D721Med (cell line): ENCODE measurements around the gene AUTS2.

ENCODE experiments used
- DNase-seq: peaks from one replicate; pipeline ENCODE4 v3.0.0; 2011; ENCODE audit warnings: low spot score; ENCODE audit not compliant: insufficient read length
- FAIRE-seq: peaks from 2 replicates; lab custom pipeline; 2011; peaks lifted over from hg19 to GRCh38; lab: Jason Lieb, UNC
- CTCF ChIP-seq: IDR thresholded peaks from 2 replicates; pipeline ENCODE4 v1.5.1; 2012; ENCODE audit warnings: mild to moderate bottlenecking, control low read depth; ENCODE audit not compliant: insufficient read depth; ENCODE audit errors: missing control alignments

AUTS2 gene

GRCh38 chr7:69911337-69911736 is 313.1 kb downstream of the AUTS2 start:
- DNase-seq: no peak
- FAIRE-seq: no peak
- TF ChIP-seq CTCF: no peak

- TF ChIP-seq CTCF: no peak
- no peak for DNase-seq
- FAIRE-seq: no peak
These were observed 313.9 kb downstream of the AUTS2 start for GRCh38 chr7:69912141-69912540.

GRCh38 chr7:69912846-69913245 is 314.6 kb downstream of the AUTS2 start:
- no peak for TF ChIP-seq CTCF
- DNase-seq: no peak
- no peak for FAIRE-seq

GRCh38 chr7:69919426-69920111 is 321.3 kb downstream of the AUTS2 start:
- no peak for TF ChIP-seq CTCF
- FAIRE-seq (no peak), DNase-seq (no peak)

GRCh38 chr7:69920797-69921196 is 322.5 kb downstream of the AUTS2 start:
- no peak for FAIRE-seq
- DNase-seq: no peak

GRCh38 chr7:69922026-69922803 is 323.9 kb downstream of the AUTS2 start:
- FAIRE-seq (peak; percentile 38), DNase-seq (no peak)
- TF ChIP-seq CTCF: no peak

More at GRCh38 chr7:69920797-69921196, 322.5 kb downstream of the AUTS2 start:
- no peak for TF ChIP-seq CTCF

GRCh38 chr7:69927461-69927860 is 329.2 kb downstream of the AUTS2 start:
- FAIRE-seq: no peak
- no peak for DNase-seq
- TF ChIP-seq CTCF: no peak
